GM12878 (cell line): ENCODE measurements around the gene HTR3E. TPM values are rescaled to one million over a fixed set of nuclear protein-coding genes. Genes with fewer than 3 reads are reported as not detected.

Source experiments
- ATAC-seq: fragments of 200-7000 bp; cut with Tn5 transposase; 3 replicates; pipeline ENCODE4 v1.9.1; 2020; ENCODE audit warnings: mild to moderate bottlenecking, moderate library complexity
- BruUV-seq: library from RNA; stranded (reverse); fragments of 400-500 nt; replicated peaks from 2 replicates; lab custom pipeline; 2021; lab: Mats Ljungman, UMichigan
- CTCF ChIA-PET: fragments of 300-600 bp; sonication (Branson Sonifier 250); formaldehyde crosslinking; extraction: SDS; loops from one replicate; lab custom pipeline; 2021; ENCODE audit warnings: inconsistent platforms; lab: Yijun Ruan, JAX
- POLR2A ChIA-PET: fragments of 350-600 bp; formaldehyde crosslinking; extraction: SDS; loops from one replicate; lab custom pipeline; 2021; ENCODE audit warnings: inconsistent platforms; lab: Charles Lee
- RAD21 ChIA-PET: fragments of 300-600 bp; sonication (Branson Sonifier 250); formaldehyde crosslinking; loops from one replicate; lab custom pipeline; 2023; ENCODE audit warnings: antibody characterized with exemption; ENCODE audit not compliant: unreplicated experiment; lab: Charles Lee
- SMC1A ChIA-PET: fragments of 300-600 bp; sonication (Branson Sonifier 250); formaldehyde crosslinking; loops from one replicate; lab custom pipeline; 2023; ENCODE audit not compliant: unreplicated experiment, uncharacterized antibody; lab: Charles Lee
- DNase-seq: peaks from one replicate; pipeline ENCODE4 v3.0.0-alpha.2; 2011; ENCODE audit warnings: low read depth, low spot score
- FAIRE-seq: peaks from 3 replicates; lab custom pipeline; 2011; peaks lifted over from hg19 to GRCh38; lab: Jason Lieb, UNC
- H2AFZ ChIP-seq: 2 replicates; pipeline ENCODE4 v1.6.0; 2011; ENCODE audit warnings: low read depth, low read length, control low read depth; ENCODE audit not compliant: control insufficient read depth
- H3K27ac ChIP-seq: 2 replicates; pipeline ENCODE4 v1.5.1; 2011; ENCODE audit warnings: control low read depth; ENCODE audit not compliant: control insufficient read depth, insufficient read depth
- H3K27me3 ChIP-seq, 2 experiments: replicated peaks in 1 of 2; 2 replicates each; pipeline versions ENCODE4 v1.6.0 to v1.6.1; 2011; ENCODE audit warnings: low read length in 1 of 2; ENCODE audit not compliant: control insufficient read depth in 2 of 2, insufficient read depth in 2 of 2
- H3K36me3 ChIP-seq, 2 experiments: 2 replicates each; pipeline ENCODE4 v1.5.1; 2011; ENCODE audit warnings: low read length in 1 of 2; ENCODE audit not compliant: control insufficient read depth in 2 of 2, insufficient read depth in 2 of 2
- H3K4me1 ChIP-seq: 2 replicates; pipeline ENCODE4 v1.6.1; 2011; ENCODE audit warnings: mild to moderate bottlenecking, low read length, moderate library complexity, mixed read lengths; ENCODE audit not compliant: control insufficient read depth, insufficient read depth
- H3K4me2 ChIP-seq: 2 replicates; pipeline ENCODE4 v1.6.0; 2011; ENCODE audit warnings: control low read depth; ENCODE audit not compliant: control insufficient read depth, insufficient read depth
- H3K4me3 ChIP-seq: fragments of 200-600 bp; sonication (generic); 2 replicates; pipeline ENCODE4 v1.5.1; 2016
- H3K79me2 ChIP-seq: 2 replicates; pipeline ENCODE4 v1.6.0; 2011; ENCODE audit warnings: low read length; ENCODE audit not compliant: control insufficient read depth, insufficient read depth
- H3K9ac ChIP-seq: 2 replicates; pipeline ENCODE4 v1.8.0; 2011; ENCODE audit warnings: low read length, control low read depth, mixed read lengths; ENCODE audit not compliant: control insufficient read depth, insufficient read depth
- H3K9me3 ChIP-seq: replicated peaks from 3 replicates; pipeline ENCODE4 v1.5.1; 2011; ENCODE audit warnings: mild to moderate bottlenecking, low read length; ENCODE audit not compliant: control insufficient read depth, insufficient read depth
- H4K20me1 ChIP-seq: 2 replicates; pipeline ENCODE4 v1.6.0; 2011; ENCODE audit not compliant: control insufficient read depth, insufficient read depth
- ATF3 ChIP-seq: IDR thresholded peaks from 2 replicates; pipeline ENCODE4 v1.6.1; 2011; ENCODE audit warnings: low read depth, mild to moderate bottlenecking, low read length, moderate library complexity, borderline replicate concordance; ENCODE audit errors: extremely low read depth
- BMI1 ChIP-seq: fragments of 450-650 bp; IDR thresholded peaks from 2 replicates; pipeline ENCODE4 v1.6.1; 2016; ENCODE audit warnings: mild to moderate bottlenecking, moderate library complexity, borderline replicate concordance
- CREM ChIP-seq: IDR thresholded peaks from 2 replicates; pipeline ENCODE4 v1.6.1; 2014; ENCODE audit warnings: antibody characterized with exemption, low read depth
- DPF2 ChIP-seq: fragments of 450-650 bp; IDR thresholded peaks from 2 replicates; pipeline ENCODE4 v1.6.1; 2017; ENCODE audit warnings: mild to moderate bottlenecking
- E2F4 ChIP-seq: IDR thresholded peaks from 2 replicates; pipeline ENCODE4 v1.6.1; 2012; ENCODE audit warnings: low read depth, low read length, improper control_type of control experiment
- EP300 ChIP-seq, 2 experiments: fragments of 150-350 bp in 1 of 2; IDR thresholded peaks; 2 replicates each; pipeline ENCODE4 v1.6.1; 2011 to 2012; ENCODE audit warnings: low read depth in 2 of 2, low read length in 2 of 2, borderline replicate concordance in 1 of 2, improper control_type of control experiment in 1 of 2, inconsistent platforms in 1 of 2; ENCODE audit not compliant: control insufficient read depth in 1 of 2
- ESRRA ChIP-seq: IDR thresholded peaks from 2 replicates; pipeline ENCODE4 v1.6.1; 2012; ENCODE audit warnings: mild to moderate bottlenecking, low read length, improper control_type of control experiment
- GATAD2B ChIP-seq: fragments of 450-650 bp; conservative IDR thresholded peaks from 2 replicates; pipeline ENCODE4 v1.6.1; 2017; ENCODE audit warnings: low read depth, mild to moderate bottlenecking, moderate library complexity
- HCFC1 ChIP-seq: fragments of 150-350 bp; IDR thresholded peaks from 2 replicates; pipeline ENCODE4 v1.6.1; 2014; ENCODE audit warnings: low read length
- KDM1A ChIP-seq: fragments of 200-600 bp; sonication (generic); IDR thresholded peaks from 2 replicates; pipeline ENCODE4 v1.6.1; 2016; ENCODE audit warnings: borderline replicate concordance
- MEF2A ChIP-seq: IDR thresholded peaks from 2 replicates; pipeline ENCODE4 v1.6.1; 2011; ENCODE audit warnings: low read depth, mild to moderate bottlenecking, low read length, moderate library complexity; ENCODE audit not compliant: insufficient read depth
- PAX8 ChIP-seq: fragments of 450-650 bp; IDR thresholded peaks from 2 replicates; pipeline ENCODE4 v1.6.1; 2017; ENCODE audit warnings: mild to moderate bottlenecking, moderate library complexity
- PBX3 ChIP-seq: IDR thresholded peaks from 2 replicates; pipeline ENCODE4 v1.6.1; 2011; ENCODE audit warnings: mild to moderate bottlenecking, low read depth, low read length, moderate library complexity; ENCODE audit not compliant: insufficient replicate concordance
- RELB ChIP-seq: fragments of 450-650 bp; IDR thresholded peaks from 2 replicates; pipeline ENCODE4 v1.6.1; 2017; ENCODE audit warnings: low read depth, mild to moderate bottlenecking, moderate library complexity
- RUNX3 ChIP-seq: IDR thresholded peaks from 2 replicates; pipeline ENCODE4 v1.6.1; 2012; ENCODE audit warnings: low read length, inconsistent platforms
- SIN3A ChIP-seq: IDR thresholded peaks from 2 replicates; pipeline ENCODE4 v1.6.1; 2012; ENCODE audit warnings: low read depth, low read length, improper control_type of control experiment
- SMAD5 ChIP-seq: IDR thresholded peaks from 2 replicates; pipeline ENCODE4 v1.6.1; 2016; ENCODE audit warnings: antibody characterized with exemption, low read depth
- YBX1 ChIP-seq: fragments of 450-650 bp; IDR thresholded peaks from 2 replicates; pipeline ENCODE4 v1.6.1; 2016; ENCODE audit warnings: antibody characterized with exemption
- ZSCAN29 ChIP-seq: fragments of 450-650 bp; IDR thresholded peaks from 2 replicates; pipeline ENCODE4 v1.6.1; 2017; ENCODE audit warnings: mild to moderate bottlenecking, moderate library complexity
- WGBS: methylation state at CpG from one replicate; pipeline ENCODE4 v1.1.6; 2016; ENCODE audit warnings: low lambda C conversion rate; ENCODE audit not compliant: insufficient replicate concordance, insufficient coverage; ENCODE audit errors: missing lambda C conversion rate; 5-methylcytosine and 5-hydroxymethylcytosine counted together
- in situ Hi-C: fragments of 300-500 bp; cut with MboI; formaldehyde crosslinking; loops from 9 replicates; pipeline ENCODE4 v1.14.3; 2018; ENCODE audit warnings: mixed read lengths
- intact Hi-C: fragments of 100-400 bp; cut with micrococcal nuclease; formaldehyde crosslinking; loops from one replicate; pipeline ENCODE4 v1.14.2; 2022; ENCODE audit not compliant: unreplicated experiment
- polyA plus RNA-seq, 11 experiments: library from polyadenylated mRNA; depleted of rRNA in 4 of 11; unstranded in 6 of 11; stranded (reverse) in 5 of 11; fragments of >200 nt; fragmentation: Nextera tagmentation in 4 of 11; fragmentation: Illumina TruSeq in 1 of 11; extraction: Ambion mirVana in 4 of 11; extraction: Trizol in 1 of 11; gene quantifications; 1 replicate in 1 of 11; 2 replicates in 10 of 11; pipeline versions ENCODE4 v1.2.1 to v1.2.3, GENCODE V29; 2011 to 2016; ENCODE audit warnings: inconsistent platforms in 2 of 11, missing spikeins in 2 of 11, low read depth in 1 of 11
- total RNA-seq, 4 experiments: library from RNA; depleted of rRNA in 3 of 4; stranded (reverse); fragments of >200 nt in 3 of 4; fragmentation: Illumina TruSeq in 1 of 4; extraction: Trizol in 1 of 4; gene quantifications; 2 replicates each; pipeline versions ENCODE4 v1.2.1 to v1.2.3, GENCODE V29; 2013 to 2021

Gene HTR3E
- total and polyA plus RNA-seq, 10 of the 15 experiments (the other 5 are each of a cell fraction or from before 2014, with no cell fraction given) = not detected

GRCh38 chr3:184067573-184068055 is 29.2 kb upstream of the HTR3E start:
- RAD21 ChIA-PET = no interaction called here
- no peaks in the 10 kb centered on the region for H4K20me1 ChIP-seq
- no peaks in the 10 kb centered on the region for H3K36me3 ChIP-seq
- H3K79me2 ChIP-seq = no peaks in the 10 kb centered on the region
- H3K4me2 ChIP-seq = no peak overlapping the region
- H3K9me3 ChIP-seq = no peaks in the 10 kb centered on the region; the same call in 2 of the 3 replicates
- SMC1A ChIA-PET = interaction anchor here (0.7 kb wide), 1 partner anchor 9 kb away, joined by 3 read pairs; no protein-coding TSS in a partner anchor
- no TSS peak for BruUV-seq
- intact Hi-C loops = no loop called here
- H3K9ac ChIP-seq = no peak overlapping the region
- H3K4me1 ChIP-seq = no peaks in the 10 kb centered on the region
- no peak overlapping the region for H2AFZ ChIP-seq
- no peak overlapping the region for H3K4me3 ChIP-seq
- H3K27me3 ChIP-seq = no peaks in the 10 kb centered on the region
- H3K27ac ChIP-seq = no peak overlapping the region
- POLR2A ChIA-PET = no interaction called here
- ATAC-seq (no peak), DNase-seq (no peak), FAIRE-seq (no peak)
- in situ Hi-C loops = no loop called here
- TF ChIP-seq KDM1A (no peak), E2F4 (no peak), RUNX3 (no peak), YBX1 (no peak), GATAD2B (no peak), HCFC1 (no peak), SIN3A (no peak), PBX3 (no peak), SMAD5 (no peak), DPF2 (no peak), EP300 (IDR thresholded peaks at IDR 0.05; ENCODE audit: borderline replicate concordance in 1 of 2, control insufficient read depth in 1 of 2, low read depth in 2 of 2, low read length in 2 of 2) (no peak), ESRRA (no peak), ATF3 (no peak), PAX8 (no peak), CREM (no peak), BMI1 (no peak), MEF2A (no peak), RELB (no peak), ZSCAN29 (no peak)
- CTCF ChIA-PET = interaction anchor here (0.6 to 1.4 kb wide), 2 partner anchors 19 to 172 kb away, joined by 3 to 5 read pairs; no protein-coding TSS in a partner anchor
- WGBS = 42% methylated on average over 6 of the region's 6 CpGs
